CD14-positive monocyte (primary cell): ENCODE results near the gene TRAIP. TPM values are rescaled to one million over a fixed set of nuclear protein-coding genes. Genes with fewer than 3 reads are reported as not detected.
A peak's percentile ranks its signal among the peaks of the same experiment; 100 is the strongest.

Source experiments
- DNase-seq, 3 donors: peaks; one replicate each; pipeline ENCODE4 v3.0.0-alpha.2; 2011 to 2022
- H2AFZ ChIP-seq: 2 replicates; pipeline ENCODE4 v1.6.0; 2012; ENCODE audit warnings: mild to moderate bottlenecking, low read depth, low read length, inconsistent platforms; ENCODE audit not compliant: insufficient read depth, poor library complexity, severe bottlenecking
- H3K27ac ChIP-seq, 2 donors: 1 replicate in 1 of 2; 2 replicates in 1 of 2; pipeline ENCODE4 v1.5.1; 2012 to 2013; ENCODE audit warnings: low read length in 2 of 2, control low read depth in 1 of 2, inconsistent platforms in 1 of 2, low read depth in 1 of 2, mild to moderate bottlenecking in 1 of 2
- H3K27me3 ChIP-seq, 2 donors: one replicate each; pipeline versions ENCODE4 v1.6.0 to v1.6.1; 2011 to 2013; ENCODE audit warnings: low read length in 2 of 2; ENCODE audit not compliant: control insufficient read depth in 2 of 2, insufficient read depth in 2 of 2
- H3K36me3 ChIP-seq, 2 donors: replicated peaks in 1 of 2; 1 replicate in 1 of 2; 2 replicates in 1 of 2; pipeline versions ENCODE4 v1.5.1 to v1.6.1; 2012 to 2013; ENCODE audit warnings: low read length in 2 of 2, control low read depth in 1 of 2, inconsistent platforms in 1 of 2, mild to moderate bottlenecking in 1 of 2; ENCODE audit not compliant: insufficient read depth in 2 of 2, control insufficient read depth in 1 of 2
- H3K4me1 ChIP-seq, 2 donors: 1 replicate in 1 of 2; 2 replicates in 1 of 2; pipeline versions ENCODE4 v1.5.1 to v1.6.1; 2012 to 2013; ENCODE audit warnings: low read length in 2 of 2, control low read depth in 1 of 2, inconsistent platforms in 1 of 2, mild to moderate bottlenecking in 1 of 2, moderate library complexity in 1 of 2; ENCODE audit not compliant: insufficient read depth in 2 of 2, control insufficient read depth in 1 of 2
- H3K4me2 ChIP-seq: replicated peaks from 2 replicates; pipeline ENCODE3; 2012; ENCODE audit warnings: low read length, moderate library complexity, mild to moderate bottlenecking; ENCODE audit not compliant: poor library complexity, severe bottlenecking; ENCODE audit errors: extremely low read depth
- H3K4me3 ChIP-seq, 3 experiments: fragments of 200-600 bp in 1 of 3; sonication (generic) in 1 of 3; replicated peaks in 1 of 3; 1 replicate in 2 of 3; 2 replicates in 1 of 3; pipeline ENCODE4 v1.5.1; 2011 to 2013; ENCODE audit warnings: low read length in 3 of 3, mild to moderate bottlenecking in 3 of 3, control low read depth in 2 of 3, low read depth in 2 of 3, inconsistent platforms in 1 of 3, moderate library complexity in 1 of 3
- H3K79me2 ChIP-seq: 2 replicates; pipeline ENCODE4 v1.6.0; 2012; ENCODE audit warnings: mild to moderate bottlenecking, control low read depth, inconsistent platforms, low read length, moderate library complexity; ENCODE audit not compliant: insufficient read depth
- H3K9ac ChIP-seq: 2 replicates; pipeline ENCODE4 v1.6.0; 2017; ENCODE audit warnings: low read length, mild to moderate bottlenecking; ENCODE audit not compliant: insufficient read depth, poor library complexity, severe bottlenecking
- H3K9me3 ChIP-seq, 2 donors: replicated peaks in 1 of 2; 1 replicate in 1 of 2; 2 replicates in 1 of 2; pipeline versions ENCODE4 v1.5.1 to v1.6.1; 2012 to 2013; ENCODE audit warnings: low read length in 2 of 2, control low read depth in 1 of 2; ENCODE audit not compliant: control insufficient read depth in 1 of 2, insufficient read depth in 1 of 2
- H4K20me1 ChIP-seq: 2 replicates; pipeline ENCODE4 v1.6.0; 2012; ENCODE audit warnings: mild to moderate bottlenecking, low read length, control low read depth, moderate library complexity; ENCODE audit not compliant: insufficient read depth
- H3K27ac Mint-ChIP-seq, 7 donors: one replicate each; pipeline ENCODE4 v1.8.0; 2020; ENCODE audit warnings: mild to moderate bottlenecking in 7 of 7, mixed read lengths in 7 of 7, moderate library complexity in 6 of 7, inconsistent platforms in 2 of 7
- H3K27me3 Mint-ChIP-seq, 3 donors: one replicate each; pipeline ENCODE4 v1.8.0; 2021 to 2022; ENCODE audit warnings: low read depth in 3 of 3, mild to moderate bottlenecking in 3 of 3, mixed read lengths in 3 of 3, moderate library complexity in 3 of 3, inconsistent platforms in 1 of 3
- H3K36me3 Mint-ChIP-seq, 2 donors: one replicate each; pipeline ENCODE4 v1.8.0; 2020; ENCODE audit warnings: mixed read lengths in 2 of 2, inconsistent platforms in 1 of 2, mild to moderate bottlenecking in 1 of 2
- H3K4me1 Mint-ChIP-seq: one replicate; pipeline ENCODE4 v1.8.0; 2020; ENCODE audit warnings: mild to moderate bottlenecking, mixed read lengths
- H3K4me3 Mint-ChIP-seq, 2 donors: one replicate each; pipeline ENCODE4 v1.8.0; 2020; ENCODE audit warnings: mild to moderate bottlenecking in 2 of 2, mixed read lengths in 2 of 2, moderate library complexity in 1 of 2
- H3K9me3 Mint-ChIP-seq, 7 donors: one replicate each; pipeline ENCODE4 v1.8.0; 2020 to 2022; ENCODE audit warnings: mixed read lengths in 7 of 7, mild to moderate bottlenecking in 6 of 7, moderate library complexity in 6 of 7, inconsistent platforms in 2 of 7
- WGBS: methylation state at CpG from one replicate; pipeline ENCODE4 v1.1.5; 2013; ENCODE audit warnings: missing lambda C conversion rate; ENCODE audit not compliant: insufficient coverage; 5-methylcytosine and 5-hydroxymethylcytosine counted together
- intact Hi-C, 2 donors: fragments of 100-400 bp; cut with micrococcal nuclease; formaldehyde crosslinking; loops; one replicate each; pipeline versions ENCODE4 v1.15.0 to v1.15.1; 2023
- polyA plus RNA-seq, 3 donors: library from polyadenylated mRNA; depleted of rRNA in 1 of 3; unstranded in 2 of 3; stranded (reverse) in 1 of 3; fragments of 300-500 nt in 2 of 3; fragments of >200 nt in 1 of 3; fragmentation: Illumina TruSeq in 2 of 3; gene quantifications; 1 replicate in 2 of 3; 2 replicates in 1 of 3; pipeline ENCODE4 v1.2.3, GENCODE V29; 2012 to 2021
- TF ChIP-seq, protein P1 (sequence below): fragments of 200-600 bp; IDR thresholded peaks from one replicate; pipeline ENCODE4 v1.8.0; 2022; ENCODE audit warnings: antibody characterized with exemption, mild to moderate bottlenecking

The TRAIP gene
- polyA plus RNA-seq, 3 donors: 0.68 to 1.1 (median 0.95) TPM

DNA sequence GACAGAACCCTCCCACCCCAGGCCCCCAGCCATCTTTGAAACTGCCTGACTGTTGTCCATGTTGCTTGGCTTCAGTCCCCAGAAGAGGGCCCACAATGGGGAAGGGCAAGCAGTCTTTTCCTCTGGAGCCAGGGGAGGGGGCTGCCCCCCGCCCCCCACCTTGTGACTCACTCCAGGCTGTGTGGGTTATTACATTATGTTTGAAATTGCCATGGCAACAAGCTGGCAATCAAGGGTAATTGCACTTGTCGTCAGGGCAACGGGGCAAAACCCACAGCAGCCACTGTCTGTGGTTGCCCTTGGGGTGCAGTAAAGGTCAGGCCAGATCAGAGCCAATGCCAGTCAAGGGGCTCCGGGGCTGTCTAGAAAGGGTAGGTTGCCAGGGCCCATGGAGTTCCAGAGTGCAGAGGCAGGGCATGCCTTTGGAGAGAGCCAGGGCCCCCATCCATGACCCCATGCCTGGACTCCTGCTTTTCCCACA is 16.5 kb upstream of the TRAIP start:
- Histone ChIP-seq H3K9ac (no peak overlapping the region), H4K20me1 (no peaks in the 10 kb centered on the region), H2AFZ (no peak overlapping the region), H3K4me1 (peaks cover 9 to 16% of the 10 kb centered on the region in 2 donors), H3K27me3 (peaks cover 14 to 34% of the 10 kb centered on the region in 2 donors), H3K4me3 (no peak overlapping the region), H3K36me3 (no peaks in the 10 kb centered on the region), H3K4me2 (no peak overlapping the region), H3K9me3 (no peaks in the 10 kb centered on the region), H3K79me2 (no peaks in the 10 kb centered on the region), H3K27ac (no peak overlapping the region)
- peaks cover 22 to 36% (median 31%) of the 10 kb centered on the region in 3 donors for H3K27me3 Mint-ChIP-seq
- no peaks in the 10 kb centered on the region for H3K36me3 Mint-ChIP-seq
- H3K9me3 Mint-ChIP-seq: peaks cover 0 to 7% (median 3%) of the 10 kb centered on the region in 7 donors
- peak in 2 of 3 donors; percentile 14 to 48 for DNase-seq
- intact Hi-C loops: no loop called here
- 27% methylated on average over 3 of the region's 4 CpGs for WGBS
- H3K27ac Mint-ChIP-seq: peak overlapping the region in 1 of 7 donors; percentile 68
- peaks cover 19% of the 10 kb centered on the region for H3K4me1 Mint-ChIP-seq
- TF ChIP-seq, protein P1, sequence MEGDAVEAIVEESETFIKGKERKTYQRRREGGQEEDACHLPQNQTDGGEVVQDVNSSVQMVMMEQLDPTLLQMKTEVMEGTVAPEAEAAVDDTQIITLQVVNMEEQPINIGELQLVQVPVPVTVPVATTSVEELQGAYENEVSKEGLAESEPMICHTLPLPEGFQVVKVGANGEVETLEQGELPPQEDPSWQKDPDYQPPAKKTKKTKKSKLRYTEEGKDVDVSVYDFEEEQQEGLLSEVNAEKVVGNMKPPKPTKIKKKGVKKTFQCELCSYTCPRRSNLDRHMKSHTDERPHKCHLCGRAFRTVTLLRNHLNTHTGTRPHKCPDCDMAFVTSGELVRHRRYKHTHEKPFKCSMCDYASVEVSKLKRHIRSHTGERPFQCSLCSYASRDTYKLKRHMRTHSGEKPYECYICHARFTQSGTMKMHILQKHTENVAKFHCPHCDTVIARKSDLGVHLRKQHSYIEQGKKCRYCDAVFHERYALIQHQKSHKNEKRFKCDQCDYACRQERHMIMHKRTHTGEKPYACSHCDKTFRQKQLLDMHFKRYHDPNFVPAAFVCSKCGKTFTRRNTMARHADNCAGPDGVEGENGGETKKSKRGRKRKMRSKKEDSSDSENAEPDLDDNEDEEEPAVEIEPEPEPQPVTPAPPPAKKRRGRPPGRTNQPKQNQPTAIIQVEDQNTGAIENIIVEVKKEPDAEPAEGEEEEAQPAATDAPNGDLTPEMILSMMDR: no peak
- no peak overlapping the region for H3K4me3 Mint-ChIP-seq

- H3K4me1 ChIP-seq: peaks cover 9 to 16% of the 10 kb centered on the region in 2 donors
- H3K27ac ChIP-seq: no peak overlapping the region
- H3K4me3 ChIP-seq: no peak overlapping the region
- no peaks in the 10 kb centered on the region for H3K36me3 ChIP-seq
- TF ChIP-seq, protein P1: no peak
- no peak overlapping the region for H3K9ac ChIP-seq
- Mint-ChIP-seq H3K36me3 (no peaks in the 10 kb centered on the region), H3K4me3 (no peak overlapping the region), H3K27me3 (peaks cover 26 to 48% (median 38%) of the 10 kb centered on the region in 3 donors), H3K27ac (no peak overlapping the region), H3K4me1 (peaks cover 19% of the 10 kb centered on the region), H3K9me3 (peaks cover 0 to 7% (median 3%) of the 10 kb centered on the region in 7 donors)
- no peaks in the 10 kb centered on the region for H4K20me1 ChIP-seq
- H3K9me3 ChIP-seq: no peaks in the 10 kb centered on the region
- H3K27me3 ChIP-seq: peaks cover 14 to 45% of the 10 kb centered on the region in 2 donors
- H3K79me2 ChIP-seq: no peaks in the 10 kb centered on the region
- intact Hi-C loops: no loop called here
- H3K4me2 ChIP-seq: no peak overlapping the region
- H2AFZ ChIP-seq: no peak overlapping the region
- DNase-seq: no peak
- 94% methylated on average over 10 of the region's 10 CpGs for WGBS
These were observed 15.3 kb upstream of the TRAIP start for GRCh38 chr3:49871531-49872153.
